Globus pallidus (tissue), 1 donor: ENCODE results near the gene CDH12.
"Not testable (repeated sequence)": the region's sequence is repeated elsewhere in the genome, so short reads cannot be mapped to it uniquely, and the experiment has no call there.

ENCODE experiments used
- DNase-seq: peaks from one replicate; pipeline ENCODE4 v3.0.0-alpha.2; 2015; ENCODE audit warnings: low spot score

CDH12 gene

GRCh38 chr5:22293147-22293546 lies 560.0 kb downstream of the CDH12 start:
- DNase-seq: no peak

GRCh38 chr5:22278164-22278563 lies 575.0 kb downstream of the CDH12 start:
- no peak for DNase-seq

- DNase-seq: no peak
Observed at GRCh38 chr5:22277006-22277405, 576.1 kb downstream of the CDH12 start.

- DNase-seq: not testable (repeated sequence)
Observed at GRCh38 chr5:22265855-22266254, 587.3 kb downstream of the CDH12 start.

- DNase-seq: no peak
Observed at GRCh38 chr5:22258139-22258538, 595.0 kb downstream of the CDH12 start.

GRCh38 chr5:22250528-22250927 lies 602.6 kb downstream of the CDH12 start:
- no peak for DNase-seq

GRCh38 chr5:22249209-22249729 lies 603.9 kb downstream of the CDH12 start:
- no peak for DNase-seq

- DNase-seq: no peak
Observed at GRCh38 chr5:22245770-22246169, 607.4 kb downstream of the CDH12 start.

- no peak for DNase-seq
Observed at GRCh38 chr5:22242532-22242931, 610.6 kb downstream of the CDH12 start.

GRCh38 chr5:22238047-22238446 lies 615.1 kb downstream of the CDH12 start:
- no peak for DNase-seq

- no peak for DNase-seq
Observed at GRCh38 chr5:22226423-22226822, 626.7 kb downstream of the CDH12 start.

GRCh38 chr5:22223079-22223478 lies 630.1 kb downstream of the CDH12 start:
- no peak for DNase-seq

GRCh38 chr5:22213703-22214495 lies 639.2 kb downstream of the CDH12 start:
- DNase-seq: not testable (repeated sequence)

GRCh38 chr5:22212254-22212991 lies 640.7 kb downstream of the CDH12 start:
- not testable (repeated sequence) for DNase-seq

GRCh38 chr5:22208463-22208862 lies 644.7 kb downstream of the CDH12 start:
- DNase-seq: not testable (repeated sequence)

GRCh38 chr5:22188651-22189050 lies 664.5 kb downstream of the CDH12 start:
- DNase-seq: not testable (repeated sequence)

GRCh38 chr5:22187632-22188228 lies 665.4 kb downstream of the CDH12 start:
- not testable (repeated sequence) for DNase-seq

- DNase-seq: not testable (repeated sequence)
Observed at GRCh38 chr5:22169226-22169625, 683.9 kb downstream of the CDH12 start.

- not testable (repeated sequence) for DNase-seq
Observed at GRCh38 chr5:22168704-22169103, 684.4 kb downstream of the CDH12 start.

GRCh38 chr5:22165931-22166330 lies 687.2 kb downstream of the CDH12 start:
- DNase-seq: not testable (repeated sequence)

GRCh38 chr5:22164910-22165748 lies 688.0 kb downstream of the CDH12 start:
- DNase-seq: not testable (repeated sequence)

- DNase-seq: not testable (repeated sequence)
Observed at GRCh38 chr5:22156953-22157352, 696.2 kb downstream of the CDH12 start.
